Measurements from ENCODE around the gene CACNG4.

The CACNG4 gene

DNA sequence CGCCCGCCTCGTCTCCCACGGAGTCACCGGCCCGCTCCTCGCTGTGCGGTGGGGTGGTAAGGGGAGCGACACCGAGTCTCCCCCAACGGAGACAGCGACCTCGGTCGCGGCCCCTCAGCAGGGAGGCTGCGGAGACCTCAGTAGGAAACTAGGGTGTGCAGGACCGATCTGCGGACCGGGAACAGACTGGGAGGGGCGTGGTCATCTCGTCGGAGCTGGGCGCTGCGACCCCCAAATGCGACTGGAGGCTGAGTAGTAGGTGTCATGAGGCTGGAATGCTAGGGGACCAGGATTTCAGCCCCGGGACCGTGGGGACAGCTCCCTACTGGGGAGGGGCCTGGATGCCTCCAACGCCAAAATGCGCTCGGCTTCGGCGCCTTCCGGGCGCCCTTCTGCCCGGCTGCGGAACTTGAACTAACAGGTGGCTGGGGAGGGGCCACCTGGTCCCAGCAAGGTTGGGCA is 1.3 kb downstream of the CACNG4 start:
- TF ChIP-seq, protein P1, sequence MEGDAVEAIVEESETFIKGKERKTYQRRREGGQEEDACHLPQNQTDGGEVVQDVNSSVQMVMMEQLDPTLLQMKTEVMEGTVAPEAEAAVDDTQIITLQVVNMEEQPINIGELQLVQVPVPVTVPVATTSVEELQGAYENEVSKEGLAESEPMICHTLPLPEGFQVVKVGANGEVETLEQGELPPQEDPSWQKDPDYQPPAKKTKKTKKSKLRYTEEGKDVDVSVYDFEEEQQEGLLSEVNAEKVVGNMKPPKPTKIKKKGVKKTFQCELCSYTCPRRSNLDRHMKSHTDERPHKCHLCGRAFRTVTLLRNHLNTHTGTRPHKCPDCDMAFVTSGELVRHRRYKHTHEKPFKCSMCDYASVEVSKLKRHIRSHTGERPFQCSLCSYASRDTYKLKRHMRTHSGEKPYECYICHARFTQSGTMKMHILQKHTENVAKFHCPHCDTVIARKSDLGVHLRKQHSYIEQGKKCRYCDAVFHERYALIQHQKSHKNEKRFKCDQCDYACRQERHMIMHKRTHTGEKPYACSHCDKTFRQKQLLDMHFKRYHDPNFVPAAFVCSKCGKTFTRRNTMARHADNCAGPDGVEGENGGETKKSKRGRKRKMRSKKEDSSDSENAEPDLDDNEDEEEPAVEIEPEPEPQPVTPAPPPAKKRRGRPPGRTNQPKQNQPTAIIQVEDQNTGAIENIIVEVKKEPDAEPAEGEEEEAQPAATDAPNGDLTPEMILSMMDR (IDR thresholded peaks at IDR 0.05; ENCODE audit: low read depth, low read length) = no peak
- DNase-seq (ENCODE audit: extremely low read depth, low read depth) = no peak

DNA sequence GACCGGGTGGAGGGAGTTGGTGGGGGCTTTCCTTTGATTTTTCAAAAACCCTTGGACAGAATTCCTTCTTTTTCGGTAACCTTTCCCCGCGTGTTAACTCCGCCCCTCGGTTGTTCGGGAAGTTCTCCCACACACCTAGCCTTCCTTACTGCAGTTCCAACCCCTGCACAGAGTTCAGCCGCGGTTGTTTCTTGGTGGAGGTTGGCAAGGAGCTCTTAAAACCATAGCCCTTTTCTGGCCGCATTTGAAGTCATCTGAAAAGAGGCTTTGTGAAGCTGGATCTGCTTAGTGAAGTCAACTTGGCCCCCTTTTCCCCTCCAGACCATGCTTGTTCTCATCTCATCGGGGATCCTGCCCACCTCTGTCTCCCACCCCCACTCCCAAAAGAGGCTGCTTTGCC is 1.8 kb downstream of the CACNG4 start:
- DNase-seq (ENCODE audit: extremely low read depth, low read depth) = no peak
- TF ChIP-seq, protein P1 (IDR thresholded peaks at IDR 0.05; ENCODE audit: low read depth, low read length) = no peak

DNA sequence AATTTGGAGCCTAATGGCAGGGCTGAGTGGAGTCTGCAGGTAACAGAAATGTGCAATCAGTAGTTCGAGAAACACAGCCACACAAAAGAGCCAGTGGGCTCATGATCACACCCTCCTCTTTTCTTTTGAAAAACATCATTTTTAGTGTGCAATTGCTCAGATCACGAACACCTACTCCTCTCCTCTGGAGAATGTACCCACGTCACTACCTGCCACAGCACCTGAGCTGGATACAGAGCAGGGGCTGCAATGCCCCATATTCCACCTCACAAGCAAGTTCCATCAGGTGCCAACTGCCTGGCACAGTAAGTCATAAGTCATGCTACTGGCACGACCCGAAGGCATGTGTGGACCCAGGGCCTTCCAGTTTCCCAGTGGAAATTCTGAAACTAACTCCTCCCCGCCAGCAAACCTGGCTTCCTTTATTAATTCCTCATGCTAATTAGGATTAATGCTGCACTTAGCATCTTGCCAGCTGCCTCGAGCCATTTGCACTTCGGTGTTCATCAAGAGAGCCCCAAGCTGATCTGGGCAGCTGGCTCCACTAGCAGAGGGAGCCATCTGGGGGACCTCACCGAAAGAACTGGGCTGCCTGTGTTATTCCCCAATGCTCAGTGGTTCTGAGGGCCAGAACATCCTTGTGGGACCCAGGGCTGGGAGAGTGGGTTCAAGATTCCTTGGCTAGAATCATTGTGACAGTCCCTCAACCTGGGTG is 2.4 kb downstream of the CACNG4 start:
- no peak for DNase-seq (ENCODE audit: extremely low read depth, low read depth)
- TF ChIP-seq, protein P1 (IDR thresholded peaks at IDR 0.05; ENCODE audit: low read depth, low read length) = no peak

DNA sequence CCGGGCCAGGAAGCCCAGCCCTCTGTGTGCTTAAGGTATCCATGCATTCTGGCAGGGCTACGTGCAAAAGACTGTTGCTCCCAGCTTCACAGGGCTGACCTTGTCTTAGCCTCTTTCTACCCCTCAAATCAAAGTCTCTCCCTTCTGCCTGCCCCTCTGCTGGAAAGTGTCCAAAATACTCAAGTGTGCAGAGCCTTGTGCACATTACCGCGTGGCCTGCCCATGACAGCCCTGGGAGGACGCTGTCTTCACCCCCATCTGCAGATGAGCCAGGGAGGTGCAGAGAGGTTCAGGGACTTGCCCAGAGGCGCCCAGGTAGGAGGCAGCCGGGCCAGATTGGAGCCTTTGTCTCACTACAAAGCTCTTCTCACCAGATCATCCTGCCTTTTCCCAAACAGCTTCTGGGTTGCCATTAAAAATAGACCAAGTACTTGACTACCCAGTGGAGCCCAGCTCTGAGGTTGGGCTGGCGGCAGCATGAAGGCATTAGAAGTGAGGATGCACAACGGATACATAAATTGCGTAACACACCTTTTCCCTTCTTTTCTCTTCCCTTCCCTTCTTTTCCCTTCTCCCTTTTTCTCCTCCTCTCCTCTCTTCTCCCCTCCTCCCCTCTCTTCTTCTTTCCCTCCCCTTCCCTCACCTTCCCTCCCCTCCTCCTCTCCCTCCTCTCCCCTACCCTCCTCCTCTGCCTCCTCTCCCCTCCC is 3.5 kb downstream of the CACNG4 start:
- TF ChIP-seq, protein P1 (IDR thresholded peaks at IDR 0.05; ENCODE audit: low read depth, low read length) = no peak
- no peak for DNase-seq (ENCODE audit: extremely low read depth, low read depth)

DNA sequence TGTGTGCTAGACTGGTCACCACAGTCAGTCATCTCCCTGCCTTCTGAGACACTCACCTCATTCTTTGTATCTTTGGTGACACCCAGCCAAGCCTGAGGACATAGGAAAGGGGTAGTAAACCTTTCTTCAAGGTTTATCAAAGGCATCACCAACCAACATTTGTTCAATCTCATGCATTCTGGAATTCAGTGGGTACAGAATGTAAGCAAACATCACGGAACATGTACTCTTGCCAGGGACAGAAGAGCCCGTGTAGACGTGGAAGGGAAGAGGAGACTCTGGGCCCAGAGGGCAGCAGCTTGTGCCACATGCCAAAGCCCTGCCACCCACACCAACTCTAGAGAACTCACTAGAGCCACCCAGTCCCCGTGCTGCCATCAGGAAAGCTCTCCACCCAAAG is 4.4 kb downstream of the CACNG4 start:
- DNase-seq (ENCODE audit: extremely low read depth, low read depth) = no peak
- TF ChIP-seq, protein P1 (IDR thresholded peaks at IDR 0.05; ENCODE audit: low read depth, low read length) = no peak

DNA sequence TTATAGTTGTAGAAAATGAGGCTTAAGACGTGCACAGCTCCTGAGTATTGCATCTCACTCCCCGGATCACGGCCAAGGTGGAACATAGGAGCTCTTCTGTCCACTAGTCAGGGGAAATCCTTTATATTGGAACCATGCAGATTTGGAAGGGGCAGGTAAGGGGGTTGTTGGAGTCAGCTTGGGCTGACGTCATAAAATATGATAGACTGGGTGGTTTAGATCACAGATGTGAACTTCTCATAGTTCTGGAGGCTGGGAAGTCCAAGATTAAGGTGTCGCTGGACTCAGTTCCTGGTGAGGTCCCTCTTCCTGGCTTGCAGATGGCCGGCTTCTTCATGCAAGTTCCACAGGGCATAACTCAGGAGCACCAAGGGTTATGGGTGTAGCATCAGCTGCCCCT is 5.6 kb downstream of the CACNG4 start:
- TF ChIP-seq, protein P1 (IDR thresholded peaks at IDR 0.05; ENCODE audit: low read depth, low read length) = no peak
- no peak for DNase-seq (ENCODE audit: extremely low read depth, low read depth)

DNA sequence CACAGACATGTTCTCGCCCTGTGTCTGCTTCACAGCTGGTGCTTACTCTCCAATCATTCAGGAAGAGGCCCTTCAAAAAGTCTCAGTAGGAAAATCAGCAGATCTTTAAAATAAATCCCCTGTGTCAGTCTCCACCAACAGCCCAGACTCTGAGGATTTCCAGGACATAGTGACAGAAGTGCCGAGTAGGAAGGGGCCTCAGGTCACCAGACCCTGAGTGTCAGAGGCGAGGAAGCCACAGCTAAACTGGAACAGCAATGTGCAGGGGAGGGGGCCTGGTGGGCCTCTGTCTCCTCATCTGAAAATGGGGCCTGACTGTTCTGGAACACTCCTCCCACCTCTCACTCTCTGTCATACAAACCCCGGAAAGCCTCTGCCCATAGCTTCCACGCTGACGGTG is 6.3 kb downstream of the CACNG4 start:
- TF ChIP-seq, protein P1 (IDR thresholded peaks at IDR 0.05; ENCODE audit: low read depth, low read length) = no peak
- DNase-seq (ENCODE audit: extremely low read depth, low read depth) = no peak
